Upper lobe of left lung (tissue), 4 donors: ENCODE measurements around the gene MAP4K1.

Source experiments
- CTCF ChIP-seq, 6 experiments: fragments of 450-650 bp in 4 of 6; fragments of 200-600 bp in 2 of 6; sonication (generic) in 2 of 6; IDR thresholded peaks; one replicate each; pipeline ENCODE4 v1.5.1; 2016 to 2019; ENCODE audit warnings: antibody characterized with exemption in 6 of 6
- POLR2A ChIP-seq, 4 donors: fragments of 450-650 bp; IDR thresholded peaks; one replicate each; pipeline ENCODE4 v1.5.1; 2016 to 2017; ENCODE audit warnings: antibody characterized with exemption in 4 of 4, mild to moderate bottlenecking in 2 of 4
- POLR2AphosphoS5 ChIP-seq, 2 donors: sonication (generic); formaldehyde crosslinking; IDR thresholded peaks; one replicate each; pipeline ENCODE4 v1.5.1; 2017; ENCODE audit warnings: antibody characterized with exemption in 2 of 2

GRCh38 chr19:38650172-38650775 lies 32.5 kb upstream of the MAP4K1 start:
- TF ChIP-seq CTCF (IDR thresholded peaks at IDR 0.05) = no peak
- no peak for TF ChIP-seq POLR2A (IDR thresholded peaks at IDR 0.05)
- TF ChIP-seq POLR2AphosphoS5 (IDR thresholded peaks at IDR 0.05) = no peak
